Measurements from ENCODE around the gene ACOX3.
A peak's percentile ranks its signal among the peaks of the same experiment; 100 is the strongest.
"Not testable (repeated sequence)": the region's sequence is repeated elsewhere in the genome, so short reads cannot be mapped to it uniquely, and the experiment has no call there.

ACOX3 gene

DNA sequence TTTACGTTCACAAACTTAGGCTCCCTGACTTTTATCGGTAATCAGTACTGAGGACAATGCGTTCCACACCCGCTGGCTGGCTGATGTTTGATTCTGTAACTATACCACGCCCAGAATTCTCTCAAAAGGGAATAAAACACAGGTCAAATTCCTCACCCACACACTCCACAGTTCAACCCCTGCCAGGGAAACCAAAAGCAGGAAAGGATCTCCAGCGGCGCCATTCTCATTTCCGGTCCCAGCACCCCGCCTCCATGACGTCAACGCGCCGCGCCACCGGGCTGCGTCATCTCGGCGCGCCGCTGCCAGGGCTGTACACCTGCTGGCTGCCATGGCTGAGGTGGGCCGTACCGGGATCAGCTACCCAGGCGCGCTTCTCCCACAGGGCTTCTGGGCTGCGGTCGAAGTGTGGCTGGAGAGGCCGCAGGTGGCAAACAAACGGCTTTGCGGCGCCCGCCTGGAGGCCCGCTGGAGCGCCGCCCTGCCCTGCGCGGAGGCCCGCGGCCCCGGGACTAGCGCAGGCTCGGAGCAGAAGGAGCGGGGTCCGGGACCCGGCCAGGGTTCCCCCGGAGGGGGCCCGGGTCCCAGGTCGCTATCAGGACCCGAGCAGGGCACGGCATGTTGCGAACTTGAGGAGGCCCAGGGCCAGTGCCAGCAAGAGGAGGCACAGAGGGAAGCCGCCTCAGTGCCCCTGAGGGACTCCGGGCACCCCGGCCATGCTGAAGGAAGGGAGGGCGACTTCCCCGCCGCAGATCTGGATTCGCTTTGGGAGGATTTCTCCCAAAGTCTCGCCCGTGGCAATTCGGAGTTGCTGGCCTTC lies at the start of gene ACOX3, which contains the start of gene TRMT44:
ACOX3 (minus strand) TSS at position 232 of the 820 bp plus-strand sequence. CDS start 24,202 bp downstream, outside the sequence.
TRMT44 (plus strand) TSS at position 286 of the 820 bp plus-strand sequence; CDS start at position 332, 46 bp downstream.
- peak; percentile 67 for DNase-seq

- DNase-seq = no peak
These were observed 48.4 kb upstream of the ACOX3 start for GRCh38 chr4:8488791-8489369.

- DNase-seq = not testable (repeated sequence)
These were observed 46.1 kb upstream of the ACOX3 start for GRCh38 chr4:8486643-8487042.

GRCh38 chr4:8480221-8480620 lies 39.7 kb upstream of the ACOX3 start:
- DNase-seq = no peak

DNA sequence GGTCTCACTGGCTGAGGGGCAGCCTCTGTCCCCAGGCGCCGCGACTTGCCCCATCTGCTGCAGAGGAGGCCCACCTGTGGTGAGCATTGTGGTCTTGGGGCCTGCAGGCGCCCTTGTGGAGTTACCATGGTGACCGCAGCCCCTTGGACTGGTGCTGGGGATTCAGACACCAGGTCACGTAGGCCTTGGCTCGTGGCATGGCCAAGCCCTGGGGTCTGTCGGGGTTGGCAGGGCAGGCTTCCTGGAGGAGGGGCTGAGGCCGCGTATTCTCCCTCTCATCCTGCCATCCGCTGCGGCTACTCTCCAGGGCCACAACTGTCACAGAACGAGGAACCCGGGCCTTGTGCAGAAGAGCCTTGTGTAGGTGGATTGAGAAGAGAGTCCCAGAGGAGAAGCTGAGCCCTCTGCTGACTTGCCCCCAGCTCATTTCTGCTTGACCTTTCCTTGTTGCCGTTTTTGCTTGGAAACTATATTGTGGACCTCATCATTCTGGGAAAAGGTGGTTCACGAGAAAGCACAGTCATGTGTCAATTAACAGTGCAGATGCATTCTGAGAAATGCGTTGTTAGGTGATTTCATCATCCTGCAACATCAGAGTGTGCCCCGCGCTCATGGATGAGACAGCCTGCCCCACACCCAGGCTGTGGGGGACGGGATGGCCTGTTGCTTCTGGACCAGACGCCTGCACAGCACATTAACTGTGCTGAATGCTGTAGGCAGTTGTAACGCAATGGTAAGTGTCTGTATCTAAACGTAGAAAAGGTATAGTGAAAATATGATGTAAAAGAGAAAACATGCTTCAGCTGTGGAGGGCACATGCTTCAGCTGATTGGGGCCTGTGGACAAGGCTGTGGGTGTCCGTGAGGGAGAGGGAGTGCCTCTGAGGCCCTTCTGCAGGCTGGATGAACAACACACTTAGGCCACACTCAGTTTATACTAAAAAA lies 38.5 kb upstream of the ACOX3 start:
- no peak for DNase-seq

DNA sequence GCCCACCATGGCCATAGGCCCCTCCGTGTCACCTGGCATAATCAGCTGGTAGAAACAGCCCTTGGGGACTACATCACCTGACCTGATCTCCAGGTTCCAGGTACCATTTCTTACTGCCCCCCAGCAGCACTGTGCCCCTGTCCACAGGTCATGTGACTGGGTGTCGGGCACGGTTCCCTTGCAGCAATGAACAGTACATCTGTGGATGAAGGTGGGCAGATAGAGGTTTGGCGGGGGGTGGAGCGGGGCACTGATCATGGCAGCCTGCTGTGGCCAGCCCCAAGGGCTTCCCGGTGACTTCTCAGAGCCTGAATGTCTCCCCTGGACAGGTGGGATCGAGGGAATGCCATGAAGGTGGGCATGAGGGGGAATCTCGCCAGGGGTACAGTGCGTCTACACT lies 37.8 kb upstream of the ACOX3 start:
- DNase-seq = no peak

- no peak for DNase-seq
These were observed 37.2 kb upstream of the ACOX3 start for GRCh38 chr4:8477676-8478075.

DNA sequence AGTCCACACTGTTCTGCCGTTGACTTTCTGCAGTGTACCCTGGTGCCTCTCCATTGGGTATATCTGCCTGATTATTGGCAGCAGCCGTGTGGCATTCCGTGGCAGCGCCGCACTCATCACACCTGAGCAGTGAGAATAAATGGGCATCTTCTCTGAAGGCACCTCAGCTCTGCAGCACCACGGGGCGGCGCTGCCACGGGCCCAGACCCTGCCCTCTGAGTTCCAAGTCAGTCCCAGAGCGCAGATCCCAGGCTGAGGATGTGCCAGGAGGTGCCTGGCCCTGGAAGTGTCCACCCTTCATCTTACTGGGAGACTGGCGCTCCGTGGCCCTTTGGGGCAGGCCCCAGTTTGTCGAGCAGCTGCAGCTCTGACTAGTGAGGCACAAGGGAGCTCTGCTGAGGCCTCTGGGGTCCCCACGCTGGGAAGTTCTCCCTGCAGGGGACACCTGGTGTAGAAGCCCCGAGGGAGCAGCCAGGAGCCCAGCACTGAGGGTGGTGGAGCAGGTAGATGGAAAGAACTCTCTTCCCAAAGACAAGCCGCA lies 36.6 kb upstream of the ACOX3 start:
- DNase-seq = no peak

DNA sequence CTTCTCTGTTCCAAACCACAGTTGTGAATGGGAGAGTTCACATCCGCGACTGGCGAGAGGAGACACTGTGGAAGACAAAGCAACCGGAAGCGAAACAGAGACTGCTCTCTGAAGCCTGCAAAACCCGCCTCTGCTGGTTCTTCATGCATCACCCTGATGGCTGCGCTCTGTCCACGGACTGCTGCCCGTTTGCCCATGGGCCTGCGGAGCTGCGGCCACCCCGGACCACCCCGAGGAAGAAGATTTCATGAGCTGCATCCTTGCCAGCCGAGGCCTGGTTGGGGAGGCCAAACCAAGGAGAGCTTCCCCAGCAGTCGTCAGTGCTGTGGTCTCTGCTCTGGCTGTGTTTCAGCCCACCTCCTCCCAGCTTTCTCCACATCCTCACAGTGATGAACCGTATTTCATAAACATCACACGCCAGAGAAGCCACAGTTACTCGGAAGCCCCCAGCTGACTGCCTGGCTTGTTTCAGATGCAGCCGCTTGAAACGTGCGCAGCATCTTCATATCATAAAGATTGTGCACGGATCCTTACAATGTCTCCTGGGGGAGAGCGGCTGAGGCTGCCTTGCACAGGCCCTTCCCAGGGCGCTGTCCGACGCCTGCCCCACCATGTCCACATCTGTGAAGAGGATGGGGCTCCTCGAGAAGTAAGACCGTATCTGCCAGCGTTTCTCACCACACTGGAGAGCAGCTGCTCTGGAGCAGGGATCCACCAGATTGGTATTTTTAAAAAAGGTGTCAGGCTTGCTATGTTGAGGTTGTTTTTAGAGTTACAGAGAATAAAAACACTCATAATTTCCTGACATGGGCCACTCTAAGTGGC lies 35.4 kb upstream of the ACOX3 start:
- no peak for DNase-seq

- no peak for DNase-seq
These were observed 34.3 kb upstream of the ACOX3 start for GRCh38 chr4:8474856-8475255.

- no peak for DNase-seq
These were observed 33.5 kb upstream of the ACOX3 start for GRCh38 chr4:8473920-8474590.

GRCh38 chr4:8473198-8473919 lies 32.8 kb upstream of the ACOX3 start:
- no peak for DNase-seq

- no peak for DNase-seq
These were observed 32.2 kb upstream of the ACOX3 start for GRCh38 chr4:8472689-8473197.

- no peak for DNase-seq
These were observed 31.7 kb upstream of the ACOX3 start for GRCh38 chr4:8472158-8472688.

- DNase-seq = no peak
These were observed 30.8 kb upstream of the ACOX3 start for GRCh38 chr4:8471211-8471875.

DNA sequence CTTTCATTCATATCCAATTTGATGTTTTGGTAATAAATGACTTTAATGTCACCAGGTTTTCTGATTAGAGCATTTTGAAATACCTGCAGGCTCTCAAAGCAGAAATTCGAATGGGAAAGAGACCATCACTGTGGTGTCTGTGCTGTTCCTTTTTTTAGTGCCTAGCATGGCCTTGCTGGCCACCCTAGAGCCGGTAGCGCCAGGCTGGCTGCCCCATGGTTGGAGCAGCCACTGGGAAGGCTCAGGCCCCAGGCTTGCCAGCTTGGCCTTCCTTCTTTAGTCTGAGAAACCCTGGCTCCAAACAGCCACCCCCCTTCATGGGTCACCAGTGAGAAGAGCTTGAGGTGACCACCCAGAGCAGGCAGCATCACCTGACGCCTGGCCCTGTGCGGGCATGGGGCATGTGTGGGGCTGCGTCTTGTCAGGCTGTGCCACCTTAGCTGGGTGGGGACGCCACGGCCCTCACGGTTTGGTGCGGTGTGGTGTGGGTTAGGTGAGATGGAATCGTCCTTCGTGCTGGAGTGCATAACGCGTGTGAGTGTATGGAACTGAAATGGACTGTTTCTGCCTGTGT lies 30.0 kb upstream of the ACOX3 start:
- no peak for DNase-seq

- no peak for DNase-seq
These were observed 29.0 kb upstream of the ACOX3 start for GRCh38 chr4:8469550-8469949.

GRCh38 chr4:8468746-8469535 lies 28.4 kb upstream of the ACOX3 start:
- no peak for DNase-seq
